Measurements from ENCODE around the gene BMAL1.

- TF ChIP-seq POLR2AphosphoS5 (IDR thresholded peaks at IDR 0.05; ENCODE audit: low read depth, low read length) (no peak), POLR2A (IDR thresholded peaks at IDR 0.05; ENCODE audit: low read depth, low read length) (no peak), TAF1 (IDR thresholded peaks at IDR 0.05; ENCODE audit: borderline replicate concordance, low read depth, low read length) (no peak)
These were observed 144.0 kb downstream of the BMAL1 start for GRCh38 chr11:13421561-13421960.
